HepG2 (cell line): ENCODE measurements around the gene TNFSF12. TPM values are rescaled to one million over a fixed set of nuclear protein-coding genes. Genes with fewer than 3 reads are reported as not detected.

Experiments used
- DRAP1 ChIP-seq: IDR thresholded peaks from 2 replicates; pipeline ENCODE4 v1.6.1; 2016; ENCODE audit warnings: missing genetic modification reagents, missing compliant biosample characterization
- EHMT2 ChIP-seq: fragments of 200-600 bp; sonication (generic); IDR thresholded peaks from 2 replicates; pipeline ENCODE4 v1.7.0; 2017; ENCODE audit warnings: antibody characterized with exemption, low read depth, low read length, borderline replicate concordance
- SNAI1 ChIP-seq: sonication (generic); formaldehyde crosslinking; IDR thresholded peaks from 2 replicates; pipeline ENCODE4 v1.5.0; 2020; ENCODE audit warnings: mild to moderate bottlenecking, missing genetic modification reagents, borderline replicate concordance
- SOX6 ChIP-seq, 2 experiments: fragments of 450-650 bp in 1 of 2; sonication (generic) in 1 of 2; formaldehyde crosslinking in 1 of 2; IDR thresholded peaks; 2 replicates each; pipeline versions ENCODE4 v1.4.0 to v1.6.1; 2017 to 2020; ENCODE audit warnings: antibody characterized with exemption in 1 of 2, mild to moderate bottlenecking in 1 of 2, missing genetic modification reagents in 1 of 2
- SPEN ChIP-seq: sonication (generic); formaldehyde crosslinking; IDR thresholded peaks from 2 replicates; pipeline ENCODE4 v1.5.1; 2020; ENCODE audit warnings: low read depth, mild to moderate bottlenecking, missing genetic modification reagents
- ZBTB25 ChIP-seq: IDR thresholded peaks from 2 replicates; pipeline ENCODE4 v1.6.1; 2018; ENCODE audit warnings: missing genetic modification reagents
- ZMAT3 ChIP-seq: sonication (generic); formaldehyde crosslinking; conservative IDR thresholded peaks from 2 replicates; pipeline ENCODE4 v1.7.0; 2021; ENCODE audit warnings: missing genetic modification reagents
- ZNF333 ChIP-seq: sonication (generic); formaldehyde crosslinking; IDR thresholded peaks from 2 replicates; pipeline ENCODE4 v1.4.0; 2020; ENCODE audit warnings: mild to moderate bottlenecking, missing genetic modification reagents, borderline replicate concordance
- polyA plus RNA-seq, 8 experiments: library from polyadenylated mRNA; depleted of rRNA in 3 of 8; stranded (reverse) in 7 of 8; unstranded in 1 of 8; fragments of >200 nt; fragmentation: Illumina TruSeq in 4 of 8; extraction: Trizol in 4 of 8; gene quantifications; 2 replicates each; pipeline versions ENCODE4 v1.2.1 to v1.2.3, GENCODE V29; 2011 to 2016; ENCODE audit warnings: low read depth in 4 of 8, missing spikeins in 1 of 8, mixed read lengths in 1 of 8; ENCODE audit not compliant: insufficient read depth in 1 of 8
- total RNA-seq, 5 experiments: library from RNA; depleted of rRNA; stranded (reverse); fragments of >200 nt; fragmentation: Illumina TruSeq; extraction: Trizol; gene quantifications; 2 replicates each; pipeline ENCODE4 v1.2.3, GENCODE V29; 2016; ENCODE audit warnings: low read depth in 1 of 5
- TF ChIP-seq, protein P1 (sequence below): sonication (generic); formaldehyde crosslinking; IDR thresholded peaks from 2 replicates; pipeline ENCODE4 v1.5.0; 2020; ENCODE audit warnings: mild to moderate bottlenecking, missing genetic modification reagents, borderline replicate concordance
- TF ChIP-seq, protein P2 (sequence below): sonication (generic); formaldehyde crosslinking; IDR thresholded peaks from 2 replicates; pipeline ENCODE4 v1.8.0; 2022; ENCODE audit warnings: missing genetic modification reagents, mild to moderate bottlenecking, borderline replicate concordance
- TF ChIP-seq, protein P3 (sequence below): sonication (generic); formaldehyde crosslinking; IDR thresholded peaks from 2 replicates; pipeline ENCODE4 v1.5.1; 2020; ENCODE audit warnings: mild to moderate bottlenecking, moderate library complexity, missing genetic modification reagents
- TF ChIP-seq, protein P4 (sequence below): sonication (generic); formaldehyde crosslinking; IDR thresholded peaks from 2 replicates; pipeline ENCODE4 v1.4.0; 2020; ENCODE audit warnings: missing genetic modification reagents, borderline replicate concordance

TNFSF12 gene
- total and polyA plus RNA-seq, 2 of the 13 experiments (the other 11 are each of a cell fraction or from before 2014, with no cell fraction given), result 0.93 to 7.2 TPM

GRCh38 chr17:7557775-7558543 lies 9.1 kb downstream of the TNFSF12 start (continued):
- TF ChIP-seq, protein P1, sequence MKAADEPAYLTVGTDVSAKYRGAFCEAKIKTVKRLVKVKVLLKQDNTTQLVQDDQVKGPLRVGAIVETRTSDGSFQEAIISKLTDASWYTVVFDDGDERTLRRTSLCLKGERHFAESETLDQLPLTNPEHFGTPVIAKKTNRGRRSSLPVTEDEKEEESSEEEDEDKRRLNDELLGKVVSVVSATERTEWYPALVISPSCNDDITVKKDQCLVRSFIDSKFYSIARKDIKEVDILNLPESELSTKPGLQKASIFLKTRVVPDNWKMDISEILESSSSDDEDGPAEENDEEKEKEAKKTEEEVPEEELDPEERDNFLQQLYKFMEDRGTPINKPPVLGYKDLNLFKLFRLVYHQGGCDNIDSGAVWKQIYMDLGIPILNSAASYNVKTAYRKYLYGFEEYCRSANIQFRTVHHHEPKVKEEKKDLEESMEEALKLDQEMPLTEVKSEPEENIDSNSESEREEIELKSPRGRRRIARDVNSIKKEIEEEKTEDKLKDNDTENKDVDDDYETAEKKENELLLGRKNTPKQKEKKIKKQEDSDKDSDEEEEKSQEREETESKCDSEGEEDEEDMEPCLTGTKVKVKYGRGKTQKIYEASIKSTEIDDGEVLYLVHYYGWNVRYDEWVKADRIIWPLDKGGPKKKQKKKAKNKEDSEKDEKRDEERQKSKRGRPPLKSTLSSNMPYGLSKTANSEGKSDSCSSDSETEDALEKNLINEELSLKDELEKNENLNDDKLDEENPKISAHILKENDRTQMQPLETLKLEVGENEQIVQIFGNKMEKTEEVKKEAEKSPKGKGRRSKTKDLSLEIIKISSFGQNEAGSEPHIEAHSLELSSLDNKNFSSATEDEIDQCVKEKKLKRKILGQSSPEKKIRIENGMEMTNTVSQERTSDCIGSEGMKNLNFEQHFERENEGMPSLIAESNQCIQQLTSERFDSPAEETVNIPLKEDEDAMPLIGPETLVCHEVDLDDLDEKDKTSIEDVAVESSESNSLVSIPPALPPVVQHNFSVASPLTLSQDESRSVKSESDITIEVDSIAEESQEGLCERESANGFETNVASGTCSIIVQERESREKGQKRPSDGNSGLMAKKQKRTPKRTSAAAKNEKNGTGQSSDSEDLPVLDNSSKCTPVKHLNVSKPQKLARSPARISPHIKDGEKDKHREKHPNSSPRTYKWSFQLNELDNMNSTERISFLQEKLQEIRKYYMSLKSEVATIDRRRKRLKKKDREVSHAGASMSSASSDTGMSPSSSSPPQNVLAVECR (CRISPR knock-in tag), result 0 out of 2 replicates have a peak, but pooled peaks have one; percentile 55
- TF ChIP-seq ZMAT3 (0 out of 2 replicates have a peak, but pooled peaks have one; percentile 16), EHMT2 (no peak), SOX6 (IDR thresholded peaks at IDR 0.05) (no peak), SOX6 (CRISPR knock-in tag; IDR thresholded peaks at IDR 0.05) (peak; percentile 41), DRAP1 (CRISPR knock-in tag) (peak; percentile 33; the same call in 1 of the 2 replicates), ZNF333 (CRISPR knock-in tag) (peak; percentile 82; the same call in 1 of the 2 replicates), SPEN (CRISPR knock-in tag) (peak; percentile 76; the same call in 1 of the 2 replicates), ZBTB25 (CRISPR knock-in tag) (peak; percentile 33; the same call in 1 of the 2 replicates), SNAI1 (CRISPR knock-in tag) (peak; percentile 71; the same call in 1 of the 2 replicates)
- TF ChIP-seq, protein P2, sequence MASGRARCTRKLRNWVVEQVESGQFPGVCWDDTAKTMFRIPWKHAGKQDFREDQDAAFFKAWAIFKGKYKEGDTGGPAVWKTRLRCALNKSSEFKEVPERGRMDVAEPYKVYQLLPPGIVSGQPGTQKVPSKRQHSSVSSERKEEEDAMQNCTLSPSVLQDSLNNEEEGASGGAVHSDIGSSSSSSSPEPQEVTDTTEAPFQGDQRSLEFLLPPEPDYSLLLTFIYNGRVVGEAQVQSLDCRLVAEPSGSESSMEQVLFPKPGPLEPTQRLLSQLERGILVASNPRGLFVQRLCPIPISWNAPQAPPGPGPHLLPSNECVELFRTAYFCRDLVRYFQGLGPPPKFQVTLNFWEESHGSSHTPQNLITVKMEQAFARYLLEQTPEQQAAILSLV (CRISPR knock-in tag), result no peak
- TF ChIP-seq, protein P3, sequence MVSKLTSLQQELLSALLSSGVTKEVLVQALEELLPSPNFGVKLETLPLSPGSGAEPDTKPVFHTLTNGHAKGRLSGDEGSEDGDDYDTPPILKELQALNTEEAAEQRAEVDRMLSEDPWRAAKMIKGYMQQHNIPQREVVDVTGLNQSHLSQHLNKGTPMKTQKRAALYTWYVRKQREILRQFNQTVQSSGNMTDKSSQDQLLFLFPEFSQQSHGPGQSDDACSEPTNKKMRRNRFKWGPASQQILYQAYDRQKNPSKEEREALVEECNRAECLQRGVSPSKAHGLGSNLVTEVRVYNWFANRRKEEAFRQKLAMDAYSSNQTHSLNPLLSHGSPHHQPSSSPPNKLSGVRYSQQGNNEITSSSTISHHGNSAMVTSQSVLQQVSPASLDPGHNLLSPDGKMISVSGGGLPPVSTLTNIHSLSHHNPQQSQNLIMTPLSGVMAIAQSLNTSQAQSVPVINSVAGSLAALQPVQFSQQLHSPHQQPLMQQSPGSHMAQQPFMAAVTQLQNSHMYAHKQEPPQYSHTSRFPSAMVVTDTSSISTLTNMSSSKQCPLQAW, result 0 out of 2 replicates have a peak, but pooled peaks have one; percentile 33
- TF ChIP-seq, protein P4, sequence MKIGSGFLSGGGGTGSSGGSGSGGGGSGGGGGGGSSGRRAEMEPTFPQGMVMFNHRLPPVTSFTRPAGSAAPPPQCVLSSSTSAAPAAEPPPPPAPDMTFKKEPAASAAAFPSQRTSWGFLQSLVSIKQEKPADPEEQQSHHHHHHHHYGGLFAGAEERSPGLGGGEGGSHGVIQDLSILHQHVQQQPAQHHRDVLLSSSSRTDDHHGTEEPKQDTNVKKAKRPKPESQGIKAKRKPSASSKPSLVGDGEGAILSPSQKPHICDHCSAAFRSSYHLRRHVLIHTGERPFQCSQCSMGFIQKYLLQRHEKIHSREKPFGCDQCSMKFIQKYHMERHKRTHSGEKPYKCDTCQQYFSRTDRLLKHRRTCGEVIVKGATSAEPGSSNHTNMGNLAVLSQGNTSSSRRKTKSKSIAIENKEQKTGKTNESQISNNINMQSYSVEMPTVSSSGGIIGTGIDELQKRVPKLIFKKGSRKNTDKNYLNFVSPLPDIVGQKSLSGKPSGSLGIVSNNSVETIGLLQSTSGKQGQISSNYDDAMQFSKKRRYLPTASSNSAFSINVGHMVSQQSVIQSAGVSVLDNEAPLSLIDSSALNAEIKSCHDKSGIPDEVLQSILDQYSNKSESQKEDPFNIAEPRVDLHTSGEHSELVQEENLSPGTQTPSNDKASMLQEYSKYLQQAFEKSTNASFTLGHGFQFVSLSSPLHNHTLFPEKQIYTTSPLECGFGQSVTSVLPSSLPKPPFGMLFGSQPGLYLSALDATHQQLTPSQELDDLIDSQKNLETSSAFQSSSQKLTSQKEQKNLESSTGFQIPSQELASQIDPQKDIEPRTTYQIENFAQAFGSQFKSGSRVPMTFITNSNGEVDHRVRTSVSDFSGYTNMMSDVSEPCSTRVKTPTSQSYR (CRISPR knock-in tag), result peak; percentile 63; the same call in 1 of the 2 replicates
